Cardiac muscle cell (in vitro differentiated cells and primary cell): Measurements from ENCODE around the gene AMPD2. TPM values are rescaled to one million over a fixed set of nuclear protein-coding genes. Genes with fewer than 3 reads are reported as not detected.

ENCODE experiments used
- DNase-seq, 2 donors: peaks; one replicate each; pipeline versions ENCODE4 v3.0.0 to v3.0.0-alpha.2; 2010 to 2017; ENCODE audit warnings: low read depth in 1 of 2, low spot score in 1 of 2
- H3K27ac ChIP-seq: fragments of 200-600 bp; sonication (generic); 2 replicates; pipeline ENCODE4 v1.5.1; 2016
- H3K27me3 ChIP-seq: fragments of 200-600 bp; sonication (generic); 2 replicates; pipeline ENCODE4 v1.6.0; 2016; ENCODE audit warnings: control low read depth
- H3K36me3 ChIP-seq: fragments of 200-600 bp; sonication (generic); 2 replicates; pipeline ENCODE4 v1.5.1; 2016; ENCODE audit warnings: control low read depth
- H3K4me1 ChIP-seq: fragments of 200-600 bp; sonication (generic); 2 replicates; pipeline ENCODE4 v1.8.1; 2017; ENCODE audit warnings: low read depth, mild to moderate bottlenecking, mixed run types
- H3K4me3 ChIP-seq: fragments of 200-600 bp; sonication (generic); 2 replicates; pipeline ENCODE4 v1.5.1; 2016; ENCODE audit warnings: mild to moderate bottlenecking
- H3K9me3 ChIP-seq: fragments of 200-600 bp; sonication (generic); 2 replicates; pipeline ENCODE4 v1.5.1; 2017; ENCODE audit warnings: low read depth, mild to moderate bottlenecking, control low read depth
- CTCF ChIP-seq: IDR thresholded peaks from 2 replicates; pipeline ENCODE4 v1.5.1; 2012; ENCODE audit warnings: low read depth, mild to moderate bottlenecking, low read length
- polyA plus RNA-seq: library from polyadenylated mRNA; unstranded; fragments of >200 nt; fragmentation: Nextera tagmentation; extraction: Ambion mirVana; gene quantifications from 2 replicates; pipeline ENCODE4 v1.2.1, GENCODE V29; 2016
- total RNA-seq: library from RNA; depleted of rRNA; stranded (reverse); fragments of >200 nt; gene quantifications from 2 replicates; pipeline ENCODE4 v1.2.3, GENCODE V29; 2016

The AMPD2 gene
- total and polyA plus RNA-seq, 2 experiments from 2014 or later: 47.9 to 116 TPM

- Histone ChIP-seq H3K27ac (no peak overlapping the region), H3K36me3 (peaks cover 51% of the 10 kb centered on the region), H3K4me1 (no peaks in the 10 kb centered on the region), H3K27me3 (no peaks in the 10 kb centered on the region), H3K9me3 (no peaks in the 10 kb centered on the region), H3K4me3 (no peak overlapping the region)
- TF ChIP-seq CTCF: no peak
- no peak for DNase-seq
These were observed 37.6 kb upstream of the AMPD2 start for GRCh38 chr1:109582021-109582420.

- peaks cover 4% of the 10 kb centered on the region for H3K4me1 ChIP-seq
- H3K27ac ChIP-seq: no peak overlapping the region
- H3K9me3 ChIP-seq: no peaks in the 10 kb centered on the region
- TF ChIP-seq CTCF: no peak
- no peak overlapping the region for H3K4me3 ChIP-seq
- no peak for DNase-seq
- no peaks in the 10 kb centered on the region for H3K27me3 ChIP-seq
- H3K36me3 ChIP-seq: peaks cover 61% of the 10 kb centered on the region
These were observed 34.9 kb upstream of the AMPD2 start for GRCh38 chr1:109584766-109585165.

- TF ChIP-seq CTCF: no peak
- H3K4me1 ChIP-seq: peaks cover 4% of the 10 kb centered on the region
- DNase-seq: no peak
- H3K27me3 ChIP-seq: no peaks in the 10 kb centered on the region
- no peak overlapping the region for H3K27ac ChIP-seq
- H3K4me3 ChIP-seq: no peak overlapping the region
- H3K36me3 ChIP-seq: peaks cover 55% of the 10 kb centered on the region
- H3K9me3 ChIP-seq: no peaks in the 10 kb centered on the region
These were observed 33.6 kb upstream of the AMPD2 start for GRCh38 chr1:109586055-109586454.

- no peak overlapping the region for H3K27ac ChIP-seq
- peaks cover 49% of the 10 kb centered on the region for H3K36me3 ChIP-seq
- no peak for DNase-seq
- H3K9me3 ChIP-seq: no peaks in the 10 kb centered on the region
- no peak for TF ChIP-seq CTCF
- peaks cover 4% of the 10 kb centered on the region for H3K4me1 ChIP-seq
- H3K27me3 ChIP-seq: no peaks in the 10 kb centered on the region
- H3K4me3 ChIP-seq: no peak overlapping the region
These were observed 30.5 kb upstream of the AMPD2 start for GRCh38 chr1:109589177-109589576.

DNA sequence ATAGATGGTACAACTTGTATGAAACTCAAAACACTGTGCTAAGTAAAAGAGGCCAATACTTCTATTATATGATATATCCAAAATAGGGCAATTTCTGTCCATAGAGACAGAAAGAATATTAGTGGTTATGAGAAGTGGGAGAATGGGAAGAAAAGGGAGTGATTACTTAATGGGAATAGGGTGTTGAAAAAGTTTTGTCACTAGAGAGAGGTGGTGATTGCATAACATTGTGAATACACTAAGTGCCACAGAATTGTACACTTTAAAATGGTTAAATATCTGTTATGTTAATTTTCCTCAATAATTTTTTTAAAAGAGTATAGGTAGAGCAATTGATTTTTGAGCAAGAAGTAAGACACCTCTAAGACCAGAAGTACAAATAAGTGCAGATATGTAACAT lies 30.0 kb upstream of the AMPD2 start:
- Histone ChIP-seq H3K4me3 (no peak overlapping the region), H3K4me1 (peaks cover 4% of the 10 kb centered on the region), H3K27me3 (no peaks in the 10 kb centered on the region), H3K27ac (no peak overlapping the region), H3K9me3 (no peaks in the 10 kb centered on the region), H3K36me3 (peaks cover 45% of the 10 kb centered on the region)
- no peak for TF ChIP-seq CTCF
- no peak for DNase-seq

GRCh38 chr1:109592916-109593315 lies 26.7 kb upstream of the AMPD2 start:
- Histone ChIP-seq H3K27ac (no peak overlapping the region), H3K9me3 (no peaks in the 10 kb centered on the region)

More at GRCh38 chr1:109592916-109593315, 26.7 kb upstream of the AMPD2 start:
- Histone ChIP-seq H3K27me3 (no peaks in the 10 kb centered on the region), H3K4me1 (peaks cover 4% of the 10 kb centered on the region), H3K4me3 (no peak overlapping the region), H3K36me3 (peaks cover 19% of the 10 kb centered on the region)
- no peak for DNase-seq
- TF ChIP-seq CTCF: no peak
